DOHH2 (cell line): ENCODE data around the gene SYNJ2.

Source experiments
- H3F3A ChIP-seq: fragments of 200-600 bp; sonication (generic), shearing (Covaris generic); 2 replicates; pipeline ENCODE4 v1.6.0; 2016; ENCODE audit warnings: antibody characterized with exemption, mild to moderate bottlenecking; ENCODE audit not compliant: control insufficient read depth, insufficient read depth
- H3K27ac ChIP-seq: fragments of 200-600 bp; sonication (generic); 2 replicates; pipeline ENCODE4 v1.5.1; 2014; ENCODE audit warnings: low read depth, mild to moderate bottlenecking, low read length, moderate library complexity
- H3K27me3 ChIP-seq: fragments of 200-600 bp; sonication (generic); 2 replicates; pipeline ENCODE4 v1.6.1; 2014; ENCODE audit warnings: mild to moderate bottlenecking, low read length, mixed read lengths; ENCODE audit not compliant: control insufficient read depth
- H3K36me3 ChIP-seq: fragments of 200-600 bp; sonication (generic); 2 replicates; pipeline ENCODE4 v1.6.1; 2014; ENCODE audit warnings: mild to moderate bottlenecking, low read length, moderate library complexity, mixed read lengths; ENCODE audit not compliant: control insufficient read depth
- H3K4me1 ChIP-seq: fragments of 200-600 bp; sonication (generic); 2 replicates; pipeline ENCODE4 v1.6.1; 2014; ENCODE audit warnings: mild to moderate bottlenecking, low read length, mixed read lengths; ENCODE audit not compliant: control insufficient read depth
- H3K4me2 ChIP-seq: fragments of 200-600 bp; sonication (generic); 2 replicates; pipeline ENCODE4 v1.6.0; 2014; ENCODE audit warnings: mild to moderate bottlenecking, low read length, moderate library complexity
- H3K4me3 ChIP-seq: fragments of 200-600 bp; sonication (generic); 2 replicates; pipeline ENCODE4 v1.5.1; 2014; ENCODE audit warnings: mild to moderate bottlenecking, low read length, mixed read lengths
- H3K79me2 ChIP-seq: fragments of 200-600 bp; sonication (generic); 2 replicates; pipeline ENCODE4 v1.6.1; 2014; ENCODE audit warnings: mild to moderate bottlenecking, low read length, mixed read lengths; ENCODE audit not compliant: control insufficient read depth
- H3K9me2 ChIP-seq: fragments of 200-600 bp; sonication (generic); replicated peaks from 2 replicates; pipeline ENCODE4 v1.6.1; 2014; ENCODE audit warnings: mild to moderate bottlenecking, low read length, mixed read lengths; ENCODE audit not compliant: control insufficient read depth
- H3K9me3 ChIP-seq: fragments of 200-600 bp; sonication (generic); 2 replicates; pipeline ENCODE4 v1.6.1; 2014; ENCODE audit warnings: antibody characterized with exemption, low read length, mixed read lengths; ENCODE audit not compliant: control insufficient read depth, insufficient read depth
- H4K20me1 ChIP-seq: fragments of 200-600 bp; sonication (generic); 2 replicates; pipeline ENCODE4 v1.6.0; 2014; ENCODE audit warnings: low read depth, mild to moderate bottlenecking, antibody characterized with exemption, low read length, moderate library complexity; ENCODE audit not compliant: control insufficient read depth, insufficient read depth
- EZH2phosphoT487 ChIP-seq: fragments of 200-600 bp; sonication (generic); IDR thresholded peaks from 2 replicates; pipeline ENCODE4 v1.6.1; 2017; ENCODE audit warnings: borderline replicate concordance, mild to moderate bottlenecking, antibody characterized with exemption, low read length, moderate library complexity, mixed read lengths
- TF ChIP-seq, protein P1 (sequence below): fragments of 200-600 bp; sonication (generic); IDR thresholded peaks from one replicate; pipeline ENCODE4 v1.5.1; 2014; ENCODE audit warnings: antibody characterized with exemption, mild to moderate bottlenecking, low read depth, low read length; ENCODE audit not compliant: poor library complexity, severe bottlenecking

SYNJ2 gene

DNA sequence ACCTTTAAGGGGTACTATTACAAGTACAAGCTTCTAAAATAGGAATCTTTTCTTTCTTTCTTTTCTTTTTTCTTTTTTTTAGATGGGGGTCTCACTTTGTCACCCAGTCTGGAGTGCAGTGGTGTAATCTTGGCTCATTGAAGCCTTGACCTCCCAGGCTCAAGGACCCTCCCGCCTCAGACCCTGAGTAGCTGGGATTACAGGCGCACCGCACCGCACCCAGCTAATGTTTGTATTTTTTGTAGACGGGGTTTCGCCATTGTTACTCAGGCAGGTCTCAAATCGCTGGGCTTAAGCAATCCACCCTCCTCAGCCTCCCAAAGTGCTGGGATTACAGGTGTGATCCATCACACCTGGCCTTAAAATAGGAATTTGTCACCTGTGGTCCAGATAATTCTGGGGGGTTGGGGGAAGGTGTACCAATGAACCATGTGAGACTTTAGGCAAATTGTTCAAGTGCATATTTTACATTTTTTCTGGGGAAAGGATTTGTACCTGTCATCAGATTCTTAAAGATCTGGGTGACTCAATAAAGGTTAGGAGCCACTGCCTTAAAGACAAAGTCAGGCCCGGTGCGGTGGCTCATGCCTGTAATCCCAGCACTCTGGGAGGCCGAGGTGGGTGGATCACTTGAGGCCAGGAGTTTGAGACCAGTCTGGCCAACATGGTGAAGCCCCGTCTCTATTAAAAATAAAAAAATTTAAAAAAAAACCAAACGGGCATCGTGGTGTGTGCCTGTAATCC, 19.7 kb upstream of the SYNJ2 start:
- H3K27me3 ChIP-seq = no peaks in the 10 kb centered on the region; the same call in 1 of the 2 replicates
- H3K4me3 ChIP-seq = no peak overlapping the region
- no peaks in the 10 kb centered on the region for H3K36me3 ChIP-seq
- no peak for TF ChIP-seq EZH2phosphoT487
- TF ChIP-seq, protein P1, sequence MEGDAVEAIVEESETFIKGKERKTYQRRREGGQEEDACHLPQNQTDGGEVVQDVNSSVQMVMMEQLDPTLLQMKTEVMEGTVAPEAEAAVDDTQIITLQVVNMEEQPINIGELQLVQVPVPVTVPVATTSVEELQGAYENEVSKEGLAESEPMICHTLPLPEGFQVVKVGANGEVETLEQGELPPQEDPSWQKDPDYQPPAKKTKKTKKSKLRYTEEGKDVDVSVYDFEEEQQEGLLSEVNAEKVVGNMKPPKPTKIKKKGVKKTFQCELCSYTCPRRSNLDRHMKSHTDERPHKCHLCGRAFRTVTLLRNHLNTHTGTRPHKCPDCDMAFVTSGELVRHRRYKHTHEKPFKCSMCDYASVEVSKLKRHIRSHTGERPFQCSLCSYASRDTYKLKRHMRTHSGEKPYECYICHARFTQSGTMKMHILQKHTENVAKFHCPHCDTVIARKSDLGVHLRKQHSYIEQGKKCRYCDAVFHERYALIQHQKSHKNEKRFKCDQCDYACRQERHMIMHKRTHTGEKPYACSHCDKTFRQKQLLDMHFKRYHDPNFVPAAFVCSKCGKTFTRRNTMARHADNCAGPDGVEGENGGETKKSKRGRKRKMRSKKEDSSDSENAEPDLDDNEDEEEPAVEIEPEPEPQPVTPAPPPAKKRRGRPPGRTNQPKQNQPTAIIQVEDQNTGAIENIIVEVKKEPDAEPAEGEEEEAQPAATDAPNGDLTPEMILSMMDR = no peak
- no peaks in the 10 kb centered on the region for H3K79me2 ChIP-seq
- H3K4me1 ChIP-seq = no peaks in the 10 kb centered on the region
- H3K9me3 ChIP-seq = no peaks in the 10 kb centered on the region
- no peak overlapping the region for H3K27ac ChIP-seq
- H3F3A ChIP-seq = no peaks in the 10 kb centered on the region
- no peaks in the 10 kb centered on the region for H3K9me2 ChIP-seq
- no peaks in the 10 kb centered on the region for H4K20me1 ChIP-seq
- H3K4me2 ChIP-seq = no peak overlapping the region

DNA sequence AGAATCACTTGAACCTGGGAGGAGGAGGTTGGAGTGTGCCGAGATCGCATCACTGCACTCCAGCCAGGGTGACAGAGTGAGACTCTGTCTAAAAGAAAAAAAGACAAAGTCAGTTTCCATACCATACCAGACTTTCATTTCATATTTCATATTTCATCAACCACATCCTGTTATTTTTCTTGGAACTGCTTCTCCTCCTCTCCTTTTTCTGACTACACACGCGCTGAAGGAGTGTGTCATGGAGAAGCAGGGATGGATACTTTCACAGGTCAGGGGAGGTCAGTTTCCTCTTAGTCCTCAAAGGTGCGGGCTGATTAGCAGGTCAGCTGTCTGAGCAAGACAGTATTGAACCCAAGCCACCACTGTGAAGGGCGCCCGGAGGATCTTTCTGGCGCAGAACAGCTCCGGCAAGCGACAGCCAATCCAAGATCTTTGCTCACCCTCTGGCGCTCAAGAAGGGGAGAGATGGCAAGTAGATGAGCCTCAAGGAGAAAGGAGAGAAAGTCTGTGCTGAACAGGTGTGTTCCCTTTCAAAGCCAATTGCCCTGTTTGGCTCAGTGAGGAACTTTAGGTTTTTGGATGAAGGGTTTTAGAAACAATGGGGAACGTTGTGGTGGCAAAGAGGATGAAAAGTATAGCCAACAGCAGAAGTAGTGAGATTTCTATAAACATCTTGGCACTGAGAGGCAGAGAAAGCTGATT, 18.9 kb upstream of the SYNJ2 start:
- H4K20me1 ChIP-seq = no peaks in the 10 kb centered on the region
- H3K79me2 ChIP-seq = no peaks in the 10 kb centered on the region
- H3F3A ChIP-seq = no peaks in the 10 kb centered on the region
- H3K27me3 ChIP-seq = no peaks in the 10 kb centered on the region; the same call in 1 of the 2 replicates
- H3K9me2 ChIP-seq = no peaks in the 10 kb centered on the region
- no peaks in the 10 kb centered on the region for H3K36me3 ChIP-seq
- no peaks in the 10 kb centered on the region for H3K4me1 ChIP-seq
- H3K27ac ChIP-seq = no peak overlapping the region
- H3K4me3 ChIP-seq = no peak overlapping the region
- TF ChIP-seq EZH2phosphoT487 = no peak
- TF ChIP-seq, protein P1 = no peak
- no peaks in the 10 kb centered on the region for H3K9me3 ChIP-seq
- H3K4me2 ChIP-seq = no peak overlapping the region

DNA sequence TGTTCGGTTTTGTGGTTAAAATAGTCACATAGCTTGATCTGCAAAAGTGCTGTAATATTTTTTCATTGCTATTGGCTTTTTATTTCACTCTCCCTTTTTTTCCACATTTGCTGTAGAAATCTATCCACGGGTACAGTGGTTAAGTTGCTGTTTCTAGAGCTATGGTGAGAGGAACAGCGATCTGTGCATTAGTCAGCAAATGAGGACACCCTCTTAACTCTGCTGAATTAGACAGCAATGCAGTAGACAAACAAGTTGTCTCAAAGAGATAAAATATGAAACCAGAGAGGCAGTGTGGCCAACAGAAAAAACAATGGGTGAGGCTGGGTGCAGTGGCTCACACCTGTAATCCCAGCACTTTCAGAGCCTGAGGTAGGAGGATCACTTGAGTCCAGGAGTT, 17.6 kb upstream of the SYNJ2 start:
- no peaks in the 10 kb centered on the region for H3K79me2 ChIP-seq
- TF ChIP-seq, protein P1 = no peak
- no peak for TF ChIP-seq EZH2phosphoT487
- no peaks in the 10 kb centered on the region for H3K9me3 ChIP-seq
- H3K4me3 ChIP-seq = no peak overlapping the region
- H3F3A ChIP-seq = no peaks in the 10 kb centered on the region
- H4K20me1 ChIP-seq = no peaks in the 10 kb centered on the region
- no peak overlapping the region for H3K4me2 ChIP-seq
- no peaks in the 10 kb centered on the region; the same call in 1 of the 2 replicates for H3K27me3 ChIP-seq
- no peaks in the 10 kb centered on the region for H3K4me1 ChIP-seq
- H3K36me3 ChIP-seq = no peaks in the 10 kb centered on the region
- H3K9me2 ChIP-seq = no peaks in the 10 kb centered on the region
- H3K27ac ChIP-seq = no peak overlapping the region
